Trophoblast cell (in vitro differentiated cells and primary cell): ENCODE measurements around the gene MTM1.

ENCODE experiments used
- DNase-seq, 2 donors: peaks; one replicate each; pipeline ENCODE4 v3.0.0-alpha.2; 2016
- H2AFZ ChIP-seq: 2 replicates; pipeline ENCODE4 v1.6.1; 2013; ENCODE audit warnings: low read length, moderate library complexity, mild to moderate bottlenecking; ENCODE audit not compliant: insufficient read depth, poor library complexity
- H2AK5ac ChIP-seq: 2 replicates; pipeline ENCODE4 v1.6.1; 2013; ENCODE audit warnings: mild to moderate bottlenecking, low read length
- H2BK120ac ChIP-seq: 2 replicates; pipeline ENCODE4 v1.6.1; 2013; ENCODE audit warnings: low read length, mild to moderate bottlenecking, moderate library complexity; ENCODE audit not compliant: insufficient read depth, poor library complexity
- H2BK12ac ChIP-seq: 2 replicates; pipeline ENCODE4 v1.6.1; 2013; ENCODE audit warnings: mild to moderate bottlenecking, low read length, moderate library complexity
- H2BK5ac ChIP-seq: 2 replicates; pipeline ENCODE4 v1.6.1; 2013; ENCODE audit warnings: low read length, low read depth, moderate library complexity, mild to moderate bottlenecking; ENCODE audit not compliant: poor library complexity
- H3K14ac ChIP-seq: 2 replicates; pipeline ENCODE4 v1.6.1; 2013; ENCODE audit warnings: mild to moderate bottlenecking, low read length
- H3K18ac ChIP-seq: 2 replicates; pipeline ENCODE4 v1.6.1; 2013; ENCODE audit warnings: mild to moderate bottlenecking, low read length
- H3K23ac ChIP-seq: 2 replicates; pipeline ENCODE4 v1.6.1; 2013; ENCODE audit warnings: low read length
- H3K27ac ChIP-seq: 2 replicates; pipeline ENCODE4 v1.5.1; 2013; ENCODE audit warnings: low read depth, mild to moderate bottlenecking, inconsistent platforms, low read length, moderate library complexity
- H3K27me3 ChIP-seq: 2 replicates; pipeline ENCODE4 v1.6.1; 2013; ENCODE audit warnings: inconsistent platforms, mild to moderate bottlenecking, low read length, moderate library complexity; ENCODE audit not compliant: insufficient read depth
- H3K36me3 ChIP-seq, 2 experiments: 1 replicate in 1 of 2; 2 replicates in 1 of 2; pipeline ENCODE4 v1.6.1; 2013; ENCODE audit warnings: low read length in 2 of 2, mild to moderate bottlenecking in 2 of 2, moderate library complexity in 1 of 2; ENCODE audit not compliant: insufficient read depth in 2 of 2, control insufficient read depth in 1 of 2
- H3K4ac ChIP-seq: 2 replicates; pipeline ENCODE4 v1.6.1; 2013; ENCODE audit warnings: low read depth, mild to moderate bottlenecking, low read length, moderate library complexity
- H3K4me1 ChIP-seq, 2 experiments: 1 replicate in 1 of 2; 2 replicates in 1 of 2; pipeline ENCODE4 v1.6.1; 2013; ENCODE audit warnings: low read length in 2 of 2, mild to moderate bottlenecking in 2 of 2, moderate library complexity in 1 of 2; ENCODE audit not compliant: insufficient read depth in 2 of 2, control insufficient read depth in 1 of 2
- H3K4me2 ChIP-seq: 2 replicates; pipeline ENCODE4 v1.6.1; 2013; ENCODE audit warnings: inconsistent platforms, mild to moderate bottlenecking, low read length, moderate library complexity
- H3K4me3 ChIP-seq: 2 replicates; pipeline ENCODE4 v1.5.1; 2013; ENCODE audit warnings: mild to moderate bottlenecking, low read depth, low read length, inconsistent platforms
- H3K79me1 ChIP-seq: one replicate; pipeline ENCODE4 v1.6.1; 2013; ENCODE audit warnings: low read length
- H3K79me2 ChIP-seq: 2 replicates; pipeline ENCODE4 v1.6.1; 2013; ENCODE audit warnings: low read length, mild to moderate bottlenecking; ENCODE audit not compliant: control insufficient read depth, insufficient read depth, poor library complexity
- H3K9ac ChIP-seq: 2 replicates; pipeline ENCODE4 v1.6.1; 2013; ENCODE audit warnings: mild to moderate bottlenecking, low read length
- H3K9me3 ChIP-seq: 2 replicates; pipeline ENCODE4 v1.6.1; 2013; ENCODE audit warnings: low read depth, mild to moderate bottlenecking, control low read depth, inconsistent platforms, low read length; ENCODE audit not compliant: insufficient read depth
- H4K12ac ChIP-seq: 2 replicates; pipeline ENCODE4 v1.6.1; 2013; ENCODE audit warnings: low read depth, mild to moderate bottlenecking, low read length, moderate library complexity
- H4K8ac ChIP-seq: 2 replicates; pipeline ENCODE4 v1.6.1; 2013; ENCODE audit warnings: low read depth, mild to moderate bottlenecking, low read length, moderate library complexity
- H4K91ac ChIP-seq: one replicate; pipeline ENCODE4 v1.6.1; 2013; ENCODE audit warnings: low read depth, mild to moderate bottlenecking, low read length, moderate library complexity
- WGBS: extraction: QIAGEN DNeasy Blood & Tissue Kit; methylation state at CpG from one replicate; pipeline ENCODE4 v1.1.7; 2013; ENCODE audit warnings: missing lambda C conversion rate; ENCODE audit not compliant: insufficient read length, insufficient coverage; ENCODE audit errors: extremely low coverage; 5-methylcytosine and 5-hydroxymethylcytosine counted together

The MTM1 gene

DNA sequence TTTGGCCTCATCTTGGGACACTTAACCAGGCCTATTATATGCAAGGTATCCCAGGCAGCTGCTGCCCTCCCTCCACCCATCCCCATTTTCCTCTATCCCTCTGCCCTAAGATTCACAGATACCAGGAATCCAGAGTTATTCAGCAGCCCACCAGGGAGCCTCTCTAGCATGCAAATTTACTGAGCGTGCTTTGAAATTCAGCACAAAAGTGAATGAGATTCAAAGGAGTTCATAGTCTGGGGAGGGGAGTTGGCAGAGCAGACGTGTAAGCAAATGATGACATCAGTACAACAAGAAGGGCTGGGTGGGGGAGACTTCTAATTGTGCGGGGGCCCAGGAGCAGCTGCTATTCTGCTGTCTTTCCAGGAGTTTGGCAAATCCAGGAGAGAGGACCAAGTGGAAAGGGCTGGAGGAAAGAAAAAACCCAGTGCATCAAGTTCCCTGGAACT, 1.7 kb upstream of the MTM1 start:
- Histone ChIP-seq H3K14ac (no peak overlapping the region), H3K36me3 (no peaks in the 10 kb centered on the region), H2BK5ac (no peak overlapping the region), H3K9me3 (no peaks in the 10 kb centered on the region), H3K4me3 (no peak overlapping the region), H4K12ac (no peak overlapping the region), H2BK120ac (no peak overlapping the region), H3K79me1 (peaks cover 9% of the 10 kb centered on the region), H3K4me2 (no peak overlapping the region), H3K27me3 (no peaks in the 10 kb centered on the region), H3K27ac (no peak overlapping the region), H3K4me1 (no peaks in the 10 kb centered on the region), H3K23ac (no peak overlapping the region), H4K91ac (no peak overlapping the region), H3K18ac (no peak overlapping the region), H2BK12ac (no peak overlapping the region), H2AFZ (peak overlapping the region; percentile 63), H3K4ac (no peak overlapping the region), H4K8ac (no peak overlapping the region), H2AK5ac (no peak overlapping the region), H3K79me2 (peaks cover 5% of the 10 kb centered on the region), H3K9ac (no peak overlapping the region)
- DNase-seq: no peak
- no CpG with 5 or more reads among the region's 3 CpGs for WGBS

- no peak for DNase-seq
- no CpG with 5 or more reads among the region's 23 CpGs for WGBS
- Histone ChIP-seq H3K36me3 (no peaks in the 10 kb centered on the region), H3K23ac (no peak overlapping the region), H3K4me3 (no peak overlapping the region), H3K18ac (no peak overlapping the region), H4K8ac (peak overlapping the region; percentile 47), H3K4me1 (peaks cover 0 to 3% of the 10 kb centered on the region in 2 experiments), H3K14ac (no peak overlapping the region), H3K27me3 (no peaks in the 10 kb centered on the region), H2BK120ac (no peak overlapping the region), H4K91ac (peak overlapping the region; percentile 37), H3K4ac (no peak overlapping the region), H3K4me2 (peak overlapping the region; percentile 55), H3K9ac (no peak overlapping the region), H2BK5ac (no peak overlapping the region), H2BK12ac (no peak overlapping the region), H3K79me2 (peaks cover 5% of the 10 kb centered on the region), H2AFZ (no peak overlapping the region), H3K9me3 (no peaks in the 10 kb centered on the region), H3K27ac (no peak overlapping the region), H4K12ac (no peak overlapping the region), H3K79me1 (peaks cover 9% of the 10 kb centered on the region), H2AK5ac (no peak overlapping the region)
Measured at GRCh38 chrX:150567645-150568319, 639 bp upstream of the MTM1 start.

DNA sequence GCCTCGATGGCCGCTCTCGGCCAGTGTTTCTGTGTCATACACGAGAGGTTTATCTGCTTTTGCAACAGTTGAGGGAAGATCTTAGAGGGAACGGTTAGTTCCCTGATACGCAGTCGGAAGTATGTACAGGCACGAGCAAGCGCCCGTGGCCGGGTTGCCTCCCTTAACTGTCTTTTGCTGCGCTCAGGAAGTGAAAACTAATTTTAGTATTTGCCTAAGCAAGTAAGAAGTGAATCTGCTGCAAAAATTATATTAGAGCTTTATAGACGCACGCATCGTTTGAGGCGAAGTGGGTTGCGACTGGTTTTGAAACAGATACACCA, 695 bp downstream of the MTM1 start:
- Histone ChIP-seq H2BK5ac (peak overlapping the region; percentile 39), H4K12ac (no peak overlapping the region), H3K9ac (peak overlapping the region; percentile 74), H3K18ac (peak overlapping the region; percentile 75), H3K4me3 (peak overlapping the region; percentile 93), H2AFZ (no peak overlapping the region), H3K4me2 (peak overlapping the region; percentile 69), H2BK120ac (no peak overlapping the region), H2AK5ac (no peak overlapping the region), H3K4ac (peak overlapping the region; percentile 46), H4K91ac (peak overlapping the region; percentile 28), H3K23ac (no peak overlapping the region), H4K8ac (peak overlapping the region; percentile 76), H2BK12ac (no peak overlapping the region), H3K9me3 (no peaks in the 10 kb centered on the region), H3K14ac (peak overlapping the region; percentile 57), H3K79me1 (peaks cover 9% of the 10 kb centered on the region), H3K36me3 (no peaks in the 10 kb centered on the region), H3K27ac (peak overlapping the region; percentile 34), H3K79me2 (peaks cover 5% of the 10 kb centered on the region), H3K27me3 (no peaks in the 10 kb centered on the region), H3K4me1 (peaks cover 0 to 3% of the 10 kb centered on the region in 2 experiments)
- no CpG with 5 or more reads among the region's 17 CpGs for WGBS
- DNase-seq: peak; percentile 5 to 38

DNA sequence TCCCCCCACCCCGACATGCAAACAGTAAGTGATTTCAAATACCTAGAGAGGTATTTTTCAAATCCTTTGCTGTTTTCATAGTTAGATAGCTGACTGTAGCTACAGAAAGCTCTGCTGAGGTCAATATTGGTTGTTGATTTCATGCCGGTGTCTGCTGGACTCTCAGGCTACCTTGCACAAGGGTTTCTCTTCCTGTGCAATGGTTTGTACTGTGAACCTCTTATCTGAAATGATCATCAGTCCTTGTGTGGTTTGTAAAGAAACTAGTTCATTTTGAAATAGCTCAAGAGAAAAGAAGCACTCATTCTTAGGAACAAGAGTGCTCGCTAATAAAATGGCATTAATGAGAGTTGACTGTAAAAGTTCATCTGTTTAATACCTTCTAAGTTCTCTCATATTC, 2.1 kb downstream of the MTM1 start:
- peaks cover 5% of the 10 kb centered on the region for H3K79me2 ChIP-seq
- peaks cover 9% of the 10 kb centered on the region for H3K79me1 ChIP-seq
- H3K9me3 ChIP-seq: no peaks in the 10 kb centered on the region
- H2BK120ac ChIP-seq: no peak overlapping the region
- no peak overlapping the region for H3K23ac ChIP-seq
- H3K4me1 ChIP-seq: peaks cover 0 to 8% of the 10 kb centered on the region in 2 experiments
- no peak overlapping the region for H3K14ac ChIP-seq
- peak in 1 of 2 donors; percentile 38 for DNase-seq
- no peak overlapping the region for H2AFZ ChIP-seq
- H3K27ac ChIP-seq: no peak overlapping the region
- no peak overlapping the region for H3K4me2 ChIP-seq
- H3K36me3 ChIP-seq: no peaks in the 10 kb centered on the region
- H4K8ac ChIP-seq: no peak overlapping the region
- H2BK12ac ChIP-seq: no peak overlapping the region
- H3K18ac ChIP-seq: no peak overlapping the region
- H3K27me3 ChIP-seq: no peaks in the 10 kb centered on the region
- H3K4me3 ChIP-seq: no peak overlapping the region
- H2BK5ac ChIP-seq: no peak overlapping the region
- WGBS: no CpG with 5 or more reads among the region's 3 CpGs
- no peak overlapping the region for H3K4ac ChIP-seq
- no peak overlapping the region for H3K9ac ChIP-seq
- no peak overlapping the region for H4K91ac ChIP-seq
- no peak overlapping the region for H2AK5ac ChIP-seq
- H4K12ac ChIP-seq: no peak overlapping the region
